Stimulated activated CD4-positive, alpha-beta T cell treated with anti-CD3 and anti-CD28 coated beads, Interleukin-1b, Interleukin-23, amount 100 ng/mL, for 4 hours (primary cell): ENCODE measurements around the gene TMEM115.

Experiments used
- DNase-seq, 2 donors: peaks; one replicate each; pipeline ENCODE4 v3.0.0-alpha.2; 2020; ENCODE audit warnings: low read depth in 2 of 2

The TMEM115 gene

DNA sequence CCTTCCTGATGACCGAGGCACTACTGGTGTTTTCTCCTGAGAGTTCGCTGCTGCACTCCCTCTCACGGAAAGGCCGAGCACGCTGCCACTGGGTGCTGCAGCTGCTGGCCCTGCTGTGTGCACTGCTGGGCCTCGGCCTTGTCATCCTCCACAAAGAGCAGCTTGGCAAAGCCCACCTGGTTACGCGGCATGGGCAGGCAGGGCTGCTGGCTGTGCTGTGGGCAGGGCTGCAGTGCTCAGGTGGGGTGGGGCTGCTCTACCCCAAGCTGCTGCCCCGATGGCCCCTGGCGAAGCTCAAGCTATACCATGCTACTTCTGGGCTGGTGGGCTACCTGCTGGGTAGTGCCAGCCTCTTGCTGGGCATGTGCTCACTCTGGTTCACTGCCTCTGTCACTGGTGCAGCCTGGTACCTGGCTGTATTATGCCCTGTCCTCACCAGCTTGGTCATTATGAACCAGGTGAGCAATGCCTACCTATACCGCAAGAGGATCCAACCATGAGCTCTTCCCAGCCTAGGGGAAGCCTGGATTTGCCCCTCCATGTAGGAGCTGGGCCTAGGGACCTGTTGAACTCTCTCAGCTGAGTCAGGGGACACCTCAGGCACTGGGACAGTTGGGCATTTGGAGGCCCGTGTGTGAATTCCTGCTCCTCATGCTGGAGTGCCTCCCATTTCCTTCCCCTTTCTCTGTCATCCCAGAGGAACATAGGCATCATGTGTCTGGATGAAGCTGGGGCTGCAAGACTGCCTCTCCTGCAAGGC, 5.9 kb downstream of the TMEM115 start:
- DNase-seq, result no peak

DNA sequence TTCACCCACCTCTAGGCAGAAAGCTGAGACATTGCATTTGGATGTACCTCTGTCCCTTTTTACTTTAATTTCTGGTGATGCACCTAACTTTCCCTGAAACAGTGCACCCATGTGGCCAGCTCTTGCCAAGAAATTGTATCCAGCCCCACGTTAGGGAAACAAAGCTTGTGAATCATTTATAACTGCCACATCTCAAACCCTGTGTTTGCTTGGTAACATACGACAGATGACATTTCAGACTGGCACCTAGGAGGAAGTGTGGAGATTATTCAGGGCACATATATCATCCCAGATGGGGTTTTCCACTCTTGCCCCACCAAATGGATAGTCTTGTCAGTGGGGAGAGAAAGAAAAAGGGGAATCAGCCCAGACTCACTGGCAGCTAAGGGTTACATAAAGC, 6.5 kb downstream of the TMEM115 start:
- DNase-seq, result no peak

DNA sequence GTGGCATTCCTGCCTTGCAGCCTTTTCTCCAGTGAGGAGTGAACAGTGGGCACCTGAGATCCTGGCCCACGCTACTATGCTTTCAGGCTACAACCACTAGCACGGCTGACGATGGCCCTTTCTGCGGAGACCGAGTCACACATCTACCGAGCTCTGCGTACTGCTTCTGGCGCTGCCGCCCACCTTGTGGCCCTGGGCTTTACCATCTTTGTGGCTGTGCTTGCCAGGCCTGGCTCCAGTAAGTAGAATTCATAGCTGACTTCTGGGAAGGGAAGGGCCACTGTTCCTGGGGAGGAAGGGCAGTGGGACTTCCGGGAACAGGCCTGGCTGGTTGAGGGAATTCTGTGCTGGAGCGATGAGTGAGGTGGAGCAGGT, 8.0 kb downstream of the TMEM115 start:
- no peak for DNase-seq

DNA sequence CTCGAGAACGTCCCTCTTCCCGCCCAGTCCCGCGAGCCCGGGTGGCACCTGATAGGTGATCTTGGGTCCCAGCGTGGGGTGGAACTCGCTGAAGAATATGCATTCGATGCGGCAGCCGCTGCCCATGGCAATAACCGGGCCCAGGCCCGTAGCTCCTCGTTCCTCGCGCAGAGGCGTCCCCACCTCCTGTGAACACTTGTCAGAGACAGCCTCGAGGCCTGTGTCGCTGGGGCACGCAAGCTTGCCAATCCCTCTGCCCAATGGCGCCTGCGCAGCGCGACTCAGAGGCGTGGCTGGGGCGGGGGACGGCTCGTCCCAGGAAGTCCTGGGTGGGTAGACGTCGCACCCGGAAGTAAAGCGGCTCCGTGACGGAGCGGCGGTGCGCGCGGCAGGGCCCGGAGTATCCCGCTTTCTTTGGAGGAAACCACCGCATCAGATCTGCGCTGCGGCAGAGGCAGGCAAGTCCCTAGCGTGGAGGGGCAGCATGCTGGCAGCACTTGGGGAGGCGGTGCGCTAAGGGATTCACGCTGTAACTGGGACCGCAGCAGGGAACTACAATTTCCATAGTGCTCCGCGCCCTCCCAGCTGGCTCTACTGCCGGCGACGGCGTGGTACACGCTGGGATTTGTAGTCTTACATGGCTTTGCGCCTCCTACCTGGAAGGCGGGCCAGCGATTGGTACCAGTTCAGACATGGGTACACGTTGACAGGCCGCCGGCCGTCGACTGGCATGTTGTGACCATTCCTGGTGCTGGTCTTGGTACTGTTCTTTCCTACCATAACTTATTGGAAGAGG, 8.6 kb downstream of the TMEM115 start, which contains the start of the genes CYB561D2 and NPRL2:
Gene CYB561D2, plus strand, starts transcription at position 336 of the 796 bp plus-strand sequence. CDS start 572 bp downstream, outside the sequence.
Gene NPRL2, minus strand, starts transcription at position 249 of the 796 bp plus-strand sequence. Its CDS starts 123 bp downstream, at position 126.
- peak; percentile 97 to 99 for DNase-seq

DNA sequence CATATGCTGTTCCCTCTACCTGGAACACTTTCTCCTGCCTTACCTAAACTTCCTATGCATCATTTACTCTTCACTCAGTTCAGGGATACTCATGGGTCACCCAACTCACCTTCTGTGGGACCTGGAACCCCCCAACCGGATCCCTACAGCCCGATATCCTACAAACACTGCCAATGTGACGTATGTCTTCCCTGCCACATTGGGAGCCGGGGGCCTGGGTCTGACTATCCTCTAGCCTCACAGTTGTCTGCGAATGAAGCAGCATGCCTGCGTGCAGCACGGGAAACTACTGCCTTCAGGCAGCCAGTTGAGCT, 9.2 kb downstream of the TMEM115 start:
- DNase-seq, result no peak

DNA sequence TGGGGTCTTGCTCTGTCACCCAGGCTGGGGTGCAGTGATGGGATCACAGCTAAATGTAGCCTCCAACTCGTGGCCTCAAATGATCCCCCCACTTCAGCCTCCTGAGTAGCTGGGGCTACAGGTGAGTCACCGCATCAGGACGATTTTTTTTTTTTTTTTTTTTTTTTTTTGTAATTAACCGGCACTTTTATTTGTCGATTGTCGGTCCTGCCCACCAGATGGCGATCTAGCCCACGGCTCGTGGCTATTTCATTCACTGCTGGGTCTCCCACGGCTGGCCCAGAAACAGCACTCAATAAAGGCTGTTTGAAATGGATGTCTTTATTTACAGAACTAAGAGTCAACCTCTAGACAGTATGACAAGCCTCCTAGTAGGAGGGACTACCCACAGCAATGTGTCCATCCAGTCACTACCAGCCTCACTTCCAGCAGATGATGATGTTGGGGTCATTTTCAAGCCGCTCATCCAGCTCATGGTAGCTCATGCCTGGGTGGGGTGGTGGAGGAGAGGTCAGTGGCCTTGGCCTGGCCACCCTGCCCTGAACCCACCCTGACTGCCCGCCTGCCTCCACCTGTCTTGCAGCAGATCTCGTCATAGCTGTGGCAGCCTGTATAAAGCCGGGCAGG, 12.0 kb downstream of the TMEM115 start:
- DNase-seq, result peak; percentile 56 to 63

DNA sequence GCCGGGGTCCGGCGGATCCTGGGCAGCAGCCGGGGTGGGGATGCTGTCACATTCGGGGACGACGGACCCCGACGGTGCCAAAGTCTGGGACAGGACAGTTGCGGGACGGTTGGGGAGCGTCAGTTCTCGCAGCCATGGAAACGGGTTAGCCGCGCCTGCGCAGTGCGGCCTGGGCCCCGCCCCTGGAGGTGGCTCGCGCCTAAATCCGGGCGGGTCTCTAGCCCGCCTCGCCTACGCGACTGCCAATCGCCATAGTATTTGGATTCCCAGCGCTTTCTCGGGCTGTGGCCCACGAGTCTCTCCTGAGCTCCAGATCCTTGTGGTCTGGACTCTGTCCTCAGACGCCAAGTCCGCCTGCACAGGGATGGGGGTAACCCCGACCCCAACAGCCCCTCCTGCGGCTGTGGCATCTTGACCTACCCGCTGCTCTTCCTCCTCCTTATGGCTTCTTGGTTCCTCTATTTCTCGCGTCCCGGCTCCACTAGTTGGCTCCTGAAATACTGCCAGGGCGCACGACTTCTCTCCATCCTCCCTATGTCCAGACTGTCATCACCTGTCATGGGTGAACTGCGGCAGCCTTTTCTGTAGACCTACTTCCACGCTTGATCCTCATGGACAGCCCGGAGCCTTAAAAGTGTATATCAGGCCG, 13.6 kb downstream of the TMEM115 start, which contains the start of gene ZMYND10:
Gene ZMYND10, minus strand, starts transcription at position 147 of the 649 bp plus-strand sequence. CDS start 153 bp downstream, outside the sequence.
- peak; percentile 54 to 69 for DNase-seq

DNA sequence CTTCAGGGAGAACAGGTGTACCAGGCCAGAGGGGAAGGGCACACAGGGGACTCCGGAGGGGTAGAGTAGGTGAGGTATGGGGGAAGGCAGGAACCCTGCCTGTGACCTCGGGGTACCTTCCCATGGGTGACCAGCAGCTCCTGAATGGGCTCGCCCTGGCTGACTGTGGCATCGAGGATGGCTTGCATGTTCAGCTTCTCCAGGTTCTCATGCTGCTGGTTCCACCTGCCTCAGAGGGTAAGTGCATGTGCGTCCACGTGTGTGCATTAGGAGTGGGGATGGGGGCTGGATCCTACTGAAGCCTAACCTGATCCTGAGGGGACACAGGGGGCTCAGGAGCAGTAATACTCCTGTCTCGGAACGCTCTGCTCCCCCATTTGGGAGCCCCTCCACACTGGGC, 14.3 kb downstream of the TMEM115 start:
- DNase-seq, result no peak

DNA sequence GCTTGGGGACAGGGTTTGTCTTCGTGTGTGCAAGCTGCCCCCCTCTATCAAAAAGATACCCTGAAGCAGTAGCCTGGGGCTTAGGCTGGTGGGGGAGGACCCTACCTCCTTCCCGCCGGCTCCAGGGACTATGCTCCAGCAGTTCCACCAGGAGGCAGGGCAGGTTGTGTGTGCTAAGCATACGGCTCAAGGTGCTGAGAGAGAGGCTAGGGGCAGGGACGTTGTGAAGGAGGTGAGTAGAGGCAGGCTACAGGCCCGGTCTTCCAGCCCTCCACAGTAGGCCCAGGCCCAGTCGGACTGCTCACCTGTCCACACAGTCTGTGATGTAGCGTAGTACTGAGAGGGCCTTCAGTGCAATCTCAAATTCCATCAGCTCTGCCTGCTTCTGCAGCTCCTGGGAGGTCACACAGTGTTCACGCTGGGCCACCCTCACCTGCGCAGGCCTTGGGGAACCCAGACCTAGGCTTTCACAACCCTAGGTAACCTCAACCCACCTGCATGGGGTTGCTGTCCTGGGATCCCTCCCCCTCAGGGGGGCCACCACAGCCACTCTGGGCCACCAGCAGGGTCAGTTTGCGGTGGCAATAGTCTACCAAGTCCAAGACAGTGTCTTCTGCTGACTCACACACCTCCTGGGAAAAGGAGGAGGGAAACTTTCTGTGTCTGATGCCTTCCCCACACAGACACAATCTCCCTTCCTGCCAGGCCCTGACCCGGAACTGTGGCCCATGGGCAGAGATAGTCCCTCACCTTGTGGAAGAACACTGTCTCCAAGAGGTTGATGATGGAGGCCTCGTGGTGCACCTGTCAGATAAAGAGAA, 16.3 kb downstream of the TMEM115 start:
- no peak for DNase-seq

DNA sequence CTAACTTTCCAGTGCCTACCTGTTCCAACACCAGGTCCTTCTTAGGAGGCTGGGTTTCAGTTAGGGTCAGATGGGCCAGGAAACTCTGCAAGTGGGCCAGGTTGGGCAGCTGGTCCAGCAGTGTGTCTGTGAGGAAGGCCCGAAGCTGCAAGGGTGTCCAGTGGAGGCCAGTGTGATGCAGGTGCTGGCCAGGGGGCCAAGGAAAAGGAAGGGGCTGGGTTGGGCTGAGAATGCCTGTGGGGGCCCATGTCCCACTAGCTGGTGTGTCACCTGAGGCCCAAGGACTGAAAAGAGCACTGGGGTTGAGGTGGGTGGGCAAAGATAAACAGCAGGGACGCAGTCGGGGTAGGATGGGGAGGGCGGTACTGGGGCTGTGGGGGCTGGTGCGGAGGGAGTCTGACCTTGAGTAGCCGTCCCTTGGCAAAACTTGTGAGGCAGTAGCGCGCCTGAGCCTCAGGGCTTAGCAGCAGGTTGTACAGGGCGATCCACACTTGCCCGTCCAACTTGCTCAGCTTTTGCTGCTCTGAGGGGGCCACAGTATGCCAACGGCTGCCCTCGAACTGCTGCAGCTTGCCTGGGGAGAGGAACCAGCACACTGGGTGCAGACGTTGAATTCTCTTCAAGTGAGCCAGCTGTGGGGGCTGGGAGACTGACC, 17.2 kb downstream of the TMEM115 start:
- DNase-seq, result no peak

DNA sequence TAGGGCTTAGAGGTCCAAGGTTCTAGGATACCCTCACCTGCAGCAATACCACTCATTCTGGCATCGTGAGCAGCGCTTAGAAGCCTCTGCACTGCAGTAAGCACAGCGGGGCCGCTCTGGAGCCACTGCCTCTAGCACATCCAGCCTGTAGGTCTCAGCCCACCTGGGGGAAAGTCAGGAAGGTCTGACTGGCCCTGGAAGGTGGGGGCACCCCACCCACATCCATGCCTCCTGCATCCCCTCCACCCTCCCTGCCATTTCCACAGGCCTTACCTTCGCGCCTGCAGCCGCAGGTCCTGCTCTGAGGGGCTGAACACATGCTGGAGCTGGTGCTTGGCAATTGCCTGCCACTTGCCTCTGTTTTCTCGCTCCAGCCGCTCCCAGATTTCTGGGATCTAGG, 17.8 kb downstream of the TMEM115 start:
- no peak for DNase-seq

DNA sequence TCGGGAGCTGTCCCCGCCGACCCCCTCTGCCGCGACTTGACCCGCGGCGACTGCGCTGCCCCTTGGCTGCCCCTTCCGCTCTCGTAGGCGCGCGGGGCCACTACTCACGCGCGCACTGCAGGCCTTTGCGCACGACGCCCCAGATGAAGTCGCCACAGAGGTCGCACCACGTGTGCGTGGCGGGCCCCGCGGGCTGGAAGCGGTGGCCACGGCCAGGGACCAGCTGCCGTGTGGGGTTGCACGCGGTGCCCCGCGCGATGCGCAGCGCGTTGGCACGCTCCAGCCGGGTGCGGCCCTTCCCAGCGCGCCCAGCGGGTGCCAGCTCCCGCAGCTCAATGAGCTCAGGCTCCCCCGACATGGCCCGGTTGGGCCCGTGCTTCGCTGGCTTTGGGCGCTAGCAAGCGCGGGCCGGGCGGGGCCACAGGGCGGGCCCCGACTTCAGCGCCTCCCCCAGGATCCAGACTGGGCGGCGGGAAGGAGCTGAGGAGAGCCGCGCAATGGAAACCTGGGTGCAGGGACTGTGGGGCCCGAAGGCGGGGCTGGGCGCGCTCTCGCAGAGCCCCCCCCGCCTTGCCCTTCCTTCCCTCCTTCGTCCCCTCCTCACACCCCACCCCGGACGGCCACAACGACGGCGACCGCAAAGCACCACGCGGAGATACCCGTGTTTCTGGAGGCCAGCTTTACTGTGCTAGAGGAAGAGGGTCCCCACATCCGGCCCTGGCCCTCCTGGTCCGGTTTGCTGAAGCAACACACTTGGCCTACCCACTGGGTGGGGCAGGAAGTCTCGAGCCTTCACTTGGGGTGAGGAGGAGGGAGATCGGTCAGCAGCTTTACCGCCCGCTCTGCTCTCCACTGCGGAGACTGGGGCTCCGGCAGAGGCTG, 18.6 kb downstream of the TMEM115 start, which contains the start of gene RASSF1:
Gene RASSF1, minus strand, starts transcription at position 389 of the 882 bp plus-strand sequence. Its CDS starts 31 bp downstream, at position 358.
- peak in 1 of 2 donors; percentile 64 for DNase-seq

DNA sequence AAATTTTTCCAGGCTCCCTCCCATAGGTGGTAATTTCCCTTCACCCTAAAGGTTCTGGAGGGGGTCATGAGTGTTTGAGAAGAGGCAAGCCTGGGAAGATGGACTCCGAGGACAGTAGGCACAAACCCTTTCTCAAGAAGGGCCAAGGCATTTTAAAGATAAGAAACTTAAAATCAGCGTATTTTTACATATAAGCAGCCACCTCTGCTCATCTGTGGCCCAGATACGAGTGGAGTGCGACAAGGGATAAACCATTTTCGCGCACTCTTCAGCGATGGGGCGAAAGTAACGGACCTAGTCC, 19.2 kb downstream of the TMEM115 start:
- no peak for DNase-seq

DNA sequence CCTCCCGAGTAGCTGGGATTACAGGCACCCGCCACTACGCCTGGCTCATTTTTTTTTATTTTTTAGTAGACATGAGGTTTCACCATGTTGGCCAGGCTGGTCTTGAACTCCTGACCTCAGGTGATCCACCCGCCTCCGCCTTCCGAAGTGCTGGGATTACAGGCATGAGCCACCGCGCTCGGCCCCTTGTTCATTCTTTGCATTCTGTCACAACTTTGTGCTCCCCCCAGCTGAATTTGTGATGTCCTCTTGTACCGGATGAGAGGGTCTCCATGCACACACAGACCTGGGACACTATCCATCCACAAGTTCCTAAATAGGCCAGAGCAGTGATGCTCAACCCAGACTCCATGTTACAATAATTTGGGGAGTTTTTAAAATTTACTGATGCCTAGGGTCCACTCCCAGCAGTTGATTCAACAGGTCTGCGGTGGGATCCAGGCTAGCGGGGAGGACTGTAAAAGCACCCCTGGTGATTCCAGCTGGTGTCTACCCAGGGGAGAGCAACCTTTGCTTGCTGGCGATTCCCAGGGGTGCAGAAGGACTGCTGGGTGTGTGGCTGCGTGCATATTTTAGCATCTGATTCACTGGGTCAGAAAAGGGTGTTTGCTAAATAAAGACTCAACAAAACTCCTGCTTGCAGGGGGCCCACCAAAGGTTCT, 19.7 kb downstream of the TMEM115 start:
- DNase-seq, result no peak

DNA sequence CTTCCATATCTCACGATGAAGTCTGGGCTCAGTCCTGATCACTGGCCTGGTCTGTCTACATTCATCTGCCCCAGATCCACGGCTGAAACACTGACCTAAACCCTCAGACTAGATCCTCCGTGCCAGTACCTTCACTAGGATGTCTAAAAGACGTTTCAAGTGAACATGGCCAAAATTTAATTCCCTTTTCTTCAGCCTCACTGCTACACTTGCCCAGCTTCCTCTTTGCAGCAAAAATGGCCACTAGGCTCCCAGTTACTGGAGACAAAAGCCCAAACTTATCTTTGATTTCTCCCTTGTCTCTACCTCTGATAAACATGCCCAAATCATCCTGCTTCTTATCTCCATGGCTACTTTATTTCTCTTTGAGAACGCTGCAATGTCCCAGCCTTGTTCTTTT, 20.4 kb downstream of the TMEM115 start:
- DNase-seq, result no peak

DNA sequence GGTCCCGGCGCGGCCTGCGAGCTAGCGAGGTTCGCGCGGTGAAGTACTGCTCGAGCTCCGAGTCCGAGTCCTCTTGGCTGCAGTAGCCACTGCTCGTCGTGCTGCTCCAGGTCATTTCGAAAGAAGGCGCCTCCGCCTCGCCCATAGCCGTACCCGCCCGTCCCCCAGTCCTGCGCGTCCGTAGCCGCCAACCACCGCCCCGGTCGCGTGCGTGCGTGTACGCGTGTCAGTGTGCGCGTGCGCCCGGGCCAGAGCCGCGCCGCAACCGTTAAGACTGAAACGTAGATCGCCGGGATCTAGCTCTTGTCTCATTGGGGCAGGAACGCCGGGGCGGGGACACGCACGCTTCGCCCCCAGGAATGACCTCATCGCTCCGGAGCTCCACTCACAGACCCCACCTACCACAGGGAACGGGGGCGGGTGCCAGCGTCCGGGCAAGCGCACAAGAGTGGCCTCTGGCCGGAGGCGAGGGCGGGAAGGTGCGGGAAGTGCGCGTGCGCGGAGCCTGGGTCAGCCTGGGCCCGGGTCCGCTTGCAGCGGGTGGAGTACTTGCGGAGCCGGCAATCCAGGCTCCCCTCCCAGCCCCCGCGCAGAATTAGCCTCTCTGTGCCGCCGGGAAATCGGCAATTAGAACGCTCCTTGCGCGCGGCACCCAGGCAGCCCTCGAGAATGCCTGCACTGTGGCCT, 22.0 kb downstream of the TMEM115 start:
- peak; percentile 87 to 91 for DNase-seq

DNA sequence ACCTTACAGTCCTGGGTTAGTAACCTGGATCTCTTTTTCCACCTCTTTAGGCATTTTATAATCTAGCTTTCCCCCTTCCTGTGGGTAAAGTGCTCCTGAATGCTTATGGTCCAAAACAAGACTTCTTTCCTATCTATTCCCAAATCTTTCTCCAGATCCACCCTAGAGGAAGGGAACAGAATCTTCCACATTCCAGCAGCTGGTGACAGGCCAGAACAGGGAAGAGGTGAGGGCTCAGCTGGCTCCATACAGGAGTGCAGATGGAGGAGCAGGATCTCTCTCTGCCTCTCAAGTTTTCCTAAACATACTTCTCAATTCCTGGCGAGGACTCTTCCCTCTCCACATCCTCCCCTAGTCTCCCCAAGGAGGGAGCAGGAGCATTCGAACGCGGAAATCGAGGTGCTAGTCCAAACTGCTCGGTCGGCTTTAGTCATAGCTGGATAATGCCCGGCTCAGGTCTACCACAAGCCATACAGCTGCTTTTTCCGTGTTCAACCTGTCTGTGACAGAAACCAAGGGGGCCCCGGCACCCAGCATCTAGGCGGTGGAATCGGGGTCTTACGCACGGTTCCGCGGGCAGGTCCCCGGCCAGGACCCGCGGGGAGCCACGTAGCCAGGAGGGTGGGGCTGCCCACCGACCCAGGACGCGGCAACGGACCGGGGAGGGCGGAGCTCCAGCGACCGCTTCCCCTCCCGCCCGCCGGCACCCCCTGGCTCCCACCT, 22.7 kb downstream of the TMEM115 start:
- no peak for DNase-seq
